Mesenchymal stem cell (in vitro differentiated cells and primary cell): ENCODE data around the gene SOX18.
A peak's percentile ranks its signal among the peaks of the same experiment; 100 is the strongest.
"Not testable (repeated sequence)": the region's sequence is repeated elsewhere in the genome, so short reads cannot be mapped to it uniquely, and the experiment has no call there.

Source experiments
- DNase-seq: peaks from one replicate; pipeline ENCODE4 v3.0.0-alpha.2; 2013
- H2AFZ ChIP-seq: one replicate; pipeline ENCODE4 v1.6.1; 2013; ENCODE audit warnings: low read depth, mild to moderate bottlenecking, control low read depth, inconsistent platforms, low read length, moderate library complexity
- H2AK5ac ChIP-seq: 2 replicates; pipeline ENCODE4 v1.6.1; 2013; ENCODE audit warnings: low read length, moderate library complexity, mild to moderate bottlenecking, inconsistent platforms; ENCODE audit not compliant: severe bottlenecking
- H2BK120ac ChIP-seq: one replicate; pipeline ENCODE4 v1.6.1; 2013; ENCODE audit warnings: low read depth, mild to moderate bottlenecking, inconsistent platforms, low read length, moderate library complexity
- H2BK12ac ChIP-seq, 2 experiments: one replicate each; pipeline ENCODE4 v1.6.1; 2013; ENCODE audit warnings: inconsistent platforms in 2 of 2, low read length in 2 of 2, mild to moderate bottlenecking in 2 of 2, moderate library complexity in 2 of 2, control low read depth in 1 of 2
- H2BK15ac ChIP-seq: one replicate; pipeline ENCODE4 v1.6.1; 2013; ENCODE audit warnings: mild to moderate bottlenecking, low read depth, inconsistent platforms; ENCODE audit not compliant: poor library complexity, severe bottlenecking
- H2BK5ac ChIP-seq: 2 replicates; pipeline ENCODE4 v1.6.1; 2013; ENCODE audit warnings: low read depth, mild to moderate bottlenecking, low read length, control low read depth, inconsistent platforms; ENCODE audit not compliant: poor library complexity, severe bottlenecking
- H3K14ac ChIP-seq, 2 experiments: one replicate each; pipeline ENCODE4 v1.6.1; 2013; ENCODE audit warnings: inconsistent platforms in 2 of 2, low read length in 2 of 2, control low read depth in 1 of 2, mild to moderate bottlenecking in 1 of 2, moderate library complexity in 1 of 2
- H3K18ac ChIP-seq, 2 experiments: one replicate each; pipeline ENCODE4 v1.6.1; 2013; ENCODE audit warnings: inconsistent platforms in 2 of 2, low read length in 2 of 2, control low read depth in 1 of 2, low read depth in 1 of 2, mild to moderate bottlenecking in 1 of 2
- H3K23ac ChIP-seq, 2 experiments: one replicate each; pipeline ENCODE4 v1.6.1; 2013; ENCODE audit warnings: inconsistent platforms in 2 of 2, low read length in 2 of 2, mild to moderate bottlenecking in 2 of 2, moderate library complexity in 2 of 2, control low read depth in 1 of 2
- H3K27ac ChIP-seq: 2 replicates; pipeline ENCODE4 v1.5.1; 2013; ENCODE audit warnings: mild to moderate bottlenecking, moderate library complexity, low read length, control low read depth, inconsistent platforms; ENCODE audit not compliant: poor library complexity, severe bottlenecking
- H3K27me3 ChIP-seq, 2 experiments: 2 replicates each; pipeline versions ENCODE4 v1.6.1 to v1.7.0; 2013; ENCODE audit warnings: low read length in 2 of 2, mild to moderate bottlenecking in 2 of 2, moderate library complexity in 2 of 2, control low read depth in 1 of 2, inconsistent platforms in 1 of 2; ENCODE audit not compliant: control insufficient read depth in 1 of 2, insufficient read depth in 1 of 2
- H3K36me3 ChIP-seq, 2 experiments: 2 replicates each; pipeline versions ENCODE4 v1.6.1 to v1.7.0; 2013; ENCODE audit warnings: low read length in 2 of 2, control low read depth in 1 of 2, inconsistent platforms in 1 of 2, low read depth in 1 of 2, mild to moderate bottlenecking in 1 of 2; ENCODE audit not compliant: insufficient read depth in 2 of 2, control insufficient read depth in 1 of 2
- H3K4ac ChIP-seq, 2 experiments: one replicate each; pipeline ENCODE4 v1.6.1; 2013; ENCODE audit warnings: inconsistent platforms in 2 of 2, low read length in 2 of 2, mild to moderate bottlenecking in 2 of 2, moderate library complexity in 2 of 2, control low read depth in 1 of 2, low read depth in 1 of 2
- H3K4me1 ChIP-seq: 2 replicates; pipeline ENCODE4 v1.6.1; 2013; ENCODE audit warnings: low read depth, low read length, control low read depth; ENCODE audit not compliant: control insufficient read depth, insufficient read depth
- H3K4me2 ChIP-seq: 2 replicates; pipeline ENCODE4 v1.6.1; 2013; ENCODE audit warnings: low read length, mild to moderate bottlenecking, inconsistent platforms; ENCODE audit not compliant: poor library complexity, severe bottlenecking
- H3K4me3 ChIP-seq, 2 experiments: 2 replicates each; pipeline versions ENCODE4 v1.5.1 to v1.7.0; 2013; ENCODE audit warnings: low read length in 2 of 2, mild to moderate bottlenecking in 2 of 2, control low read depth in 1 of 2, low read depth in 1 of 2; ENCODE audit not compliant: insufficient read depth in 1 of 2
- H3K79me1 ChIP-seq: replicated peaks from 2 replicates; pipeline ENCODE4 v1.6.1; 2013; ENCODE audit warnings: mild to moderate bottlenecking, control low read depth, low read length, inconsistent platforms; ENCODE audit not compliant: poor library complexity, severe bottlenecking
- H3K9ac ChIP-seq: 2 replicates; pipeline ENCODE4 v1.7.0; 2013; ENCODE audit warnings: mild to moderate bottlenecking, low read length, moderate library complexity
- H3K9me3 ChIP-seq: 2 replicates; pipeline ENCODE4 v1.7.0; 2013; ENCODE audit warnings: mild to moderate bottlenecking, low read length; ENCODE audit not compliant: control insufficient read depth
- H4K8ac ChIP-seq: one replicate; pipeline ENCODE4 v1.6.1; 2013; ENCODE audit warnings: inconsistent platforms, mild to moderate bottlenecking, low read length, moderate library complexity
- H4K91ac ChIP-seq: one replicate; pipeline ENCODE4 v1.6.1; 2013; ENCODE audit warnings: mild to moderate bottlenecking, low read length, inconsistent platforms
- WGBS: methylation state at CpG from one replicate; pipeline ENCODE4 v1.1.7; 2013; ENCODE audit warnings: mixed read lengths; 5-methylcytosine and 5-hydroxymethylcytosine counted together

SOX18 gene

DNA sequence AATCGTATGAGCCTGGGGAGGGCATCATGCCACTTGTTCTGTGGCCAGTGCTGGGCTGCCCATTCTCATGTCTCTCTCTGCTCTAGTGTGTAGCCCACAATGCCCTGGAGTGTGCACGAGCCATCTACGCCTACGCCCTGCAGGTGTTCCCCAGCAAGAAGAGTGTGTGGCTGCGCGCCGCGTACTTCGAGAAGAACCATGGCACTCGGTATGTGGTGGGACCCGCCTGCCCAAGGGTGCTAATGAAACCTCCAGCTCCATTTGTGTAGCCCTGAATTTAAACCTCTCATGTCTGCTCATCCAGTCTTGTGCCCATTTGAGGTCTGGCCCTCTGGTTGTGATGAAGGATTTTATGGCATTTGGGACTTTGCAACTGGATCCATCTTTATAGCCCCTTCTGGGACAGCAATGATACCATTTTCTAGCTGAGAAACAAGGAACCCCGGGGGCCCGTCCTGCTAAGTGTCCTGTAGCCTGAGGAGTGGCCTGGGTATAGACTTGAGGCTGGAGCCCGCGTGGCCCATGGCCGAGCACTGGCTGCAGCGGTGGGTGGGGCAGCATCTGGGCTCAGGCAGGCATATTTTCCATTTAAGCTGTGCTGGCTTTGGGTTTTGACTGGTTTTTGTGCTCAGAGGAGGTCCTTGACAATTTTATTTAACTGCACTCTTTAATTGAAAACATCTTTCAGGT, 26.6 kb downstream of the SOX18 start:
- H2BK12ac ChIP-seq = no peak overlapping the region
- no peak overlapping the region for H3K4me3 ChIP-seq
- no peak for DNase-seq
- H3K27ac ChIP-seq = no peak overlapping the region
- no peak overlapping the region for H2AK5ac ChIP-seq
- no peak overlapping the region for H3K4me2 ChIP-seq
- H2BK15ac ChIP-seq = no peak overlapping the region
- 98% methylated on average over 17 of the region's 17 CpGs for WGBS
- H4K91ac ChIP-seq = no peak overlapping the region
- peaks cover 46% of the 10 kb centered on the region for H3K79me1 ChIP-seq
- no peak overlapping the region for H2BK120ac ChIP-seq
- H4K8ac ChIP-seq = no peak overlapping the region
- peaks cover 7% of the 10 kb centered on the region for H3K4me1 ChIP-seq
- H3K36me3 ChIP-seq = peaks cover 89 to 92% of the 10 kb centered on the region in 2 experiments
- H3K23ac ChIP-seq = no peak overlapping the region
- no peaks in the 10 kb centered on the region for H3K9me3 ChIP-seq
- H3K14ac ChIP-seq = no peak overlapping the region
- H3K4ac ChIP-seq = no peak overlapping the region
- H3K27me3 ChIP-seq = no peaks in the 10 kb centered on the region
- no peak overlapping the region for H2BK5ac ChIP-seq
- no peak overlapping the region for H3K9ac ChIP-seq
- no peak overlapping the region for H2AFZ ChIP-seq
- H3K18ac ChIP-seq = no peak overlapping the region

DNA sequence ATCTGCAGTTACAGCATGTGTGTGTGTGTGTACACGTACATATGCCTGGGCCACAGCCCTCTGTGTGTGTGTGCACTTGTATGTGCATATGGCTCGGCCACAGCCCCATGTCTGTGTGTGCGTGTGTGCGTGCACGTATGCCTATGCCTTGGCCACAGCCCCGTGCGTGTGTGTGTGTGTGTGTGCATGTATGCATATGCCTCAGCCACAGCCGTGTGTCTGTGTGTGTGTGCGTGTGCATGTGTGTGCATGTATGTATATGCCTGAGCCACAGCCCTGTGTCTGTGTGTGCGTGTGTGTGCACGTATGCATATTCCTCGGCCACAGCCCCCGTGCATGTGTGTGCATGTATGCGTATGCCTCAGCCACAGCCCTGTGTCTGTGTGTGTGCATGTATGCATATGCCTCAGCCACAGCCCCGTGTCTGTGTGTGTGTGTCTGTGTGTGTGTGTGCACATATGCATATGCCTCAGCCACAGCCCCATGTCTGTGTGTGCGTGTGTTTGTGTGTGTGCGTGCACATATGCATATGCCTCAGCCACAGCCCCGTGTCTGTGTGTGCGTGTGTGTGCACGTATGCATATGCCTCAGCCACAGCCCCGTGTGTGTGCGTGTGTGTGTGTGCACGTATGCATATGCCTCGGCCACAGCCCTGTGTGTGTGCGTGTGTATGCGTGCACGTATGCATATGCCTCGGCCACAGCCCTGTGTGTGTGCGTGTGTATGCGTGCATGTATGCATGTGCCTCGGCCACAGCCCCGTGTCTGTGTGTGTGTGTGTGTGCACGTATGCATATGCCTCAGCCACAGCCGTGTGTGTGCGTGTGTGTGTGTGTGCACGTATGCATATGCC, 28.1 kb downstream of the SOX18 start:
- Histone ChIP-seq H3K27ac (no peak overlapping the region), H3K23ac (no peak overlapping the region), H2BK120ac (no peak overlapping the region), H2BK12ac (no peak overlapping the region), H2AK5ac (no peak overlapping the region), H3K18ac (no peak overlapping the region), H3K79me1 (peaks cover 39% of the 10 kb centered on the region), H2BK5ac (no peak overlapping the region), H3K4ac (no peak overlapping the region), H4K91ac (peak overlapping the region; percentile 18), H2AFZ (no peak overlapping the region), H3K4me3 (peak overlapping the region in 1 of 2 experiments; percentile 20), H3K36me3 (peaks cover 83 to 87% of the 10 kb centered on the region in 2 experiments), H3K27me3 (no peaks in the 10 kb centered on the region), H4K8ac (no peak overlapping the region), H3K9ac (no peak overlapping the region), H3K14ac (peak overlapping the region in 1 of 2 experiments; percentile 8), H3K4me2 (no peak overlapping the region), H3K4me1 (peaks cover 7% of the 10 kb centered on the region), H2BK15ac (no peak overlapping the region), H3K9me3 (no peaks in the 10 kb centered on the region)
- WGBS = 95% methylated on average over 36 of the region's 36 CpGs
- no peak for DNase-seq

- no peak overlapping the region for H2BK120ac ChIP-seq
- H3K18ac ChIP-seq = no peak overlapping the region
- no peak overlapping the region for H4K8ac ChIP-seq
- H4K91ac ChIP-seq = no peak overlapping the region
- 97% methylated on average over 2 of the region's 2 CpGs for WGBS
- H2AFZ ChIP-seq = no peak overlapping the region
- no peak overlapping the region for H2BK12ac ChIP-seq
- no peak overlapping the region for H3K14ac ChIP-seq
- no peak for DNase-seq
- H3K4ac ChIP-seq = no peak overlapping the region
- H3K9ac ChIP-seq = no peak overlapping the region
- no peak overlapping the region for H2BK15ac ChIP-seq
- no peak overlapping the region for H3K23ac ChIP-seq
- H3K36me3 ChIP-seq = peaks cover 66 to 71% of the 10 kb centered on the region in 2 experiments
- peaks cover 32% of the 10 kb centered on the region for H3K79me1 ChIP-seq
- no peak overlapping the region for H2AK5ac ChIP-seq
- no peak overlapping the region for H3K27ac ChIP-seq
- no peak overlapping the region for H2BK5ac ChIP-seq
- no peak overlapping the region for H3K4me2 ChIP-seq
- H3K4me3 ChIP-seq = no peak overlapping the region
- H3K4me1 ChIP-seq = peaks cover 8% of the 10 kb centered on the region
- no peaks in the 10 kb centered on the region for H3K27me3 ChIP-seq
- H3K9me3 ChIP-seq = no peaks in the 10 kb centered on the region
Observed at GRCh38 chr20:64015635-64016034, 33.8 kb downstream of the SOX18 start.

DNA sequence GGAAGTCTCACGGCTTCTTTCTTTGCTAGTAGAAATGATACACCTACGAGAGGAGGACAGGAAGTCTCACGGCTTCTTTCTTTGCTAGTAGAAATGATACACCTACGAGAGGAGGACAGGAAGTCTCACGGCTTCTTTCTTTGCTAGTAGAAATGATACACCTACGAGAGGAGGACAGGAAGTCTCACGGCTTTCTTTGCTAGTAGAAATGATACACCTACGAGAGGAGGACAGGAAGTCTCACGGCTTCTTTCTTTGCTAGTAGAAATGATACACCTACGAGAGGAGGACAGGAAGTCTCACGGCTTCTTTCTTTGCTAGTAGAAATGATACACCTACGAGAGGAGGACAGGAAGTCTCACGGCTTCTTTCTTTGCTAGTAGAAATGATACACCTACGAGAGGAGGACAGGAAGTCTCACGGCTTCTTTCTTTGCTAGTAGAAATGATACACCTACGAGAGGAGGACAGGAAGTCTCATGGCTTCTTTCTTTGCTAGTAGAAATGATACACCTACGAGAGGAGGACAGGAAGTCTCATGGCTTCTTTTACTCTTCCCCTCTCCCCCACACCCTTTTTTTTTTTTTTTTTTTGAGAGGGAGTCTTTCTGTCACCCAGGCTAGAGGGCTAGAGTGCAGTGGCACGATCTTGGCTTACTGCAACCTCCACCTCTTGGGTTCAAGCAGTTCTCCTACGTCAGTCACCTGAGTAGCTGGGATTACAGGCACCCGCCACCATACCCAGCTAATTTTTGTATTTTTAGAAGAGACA, 36.9 kb downstream of the SOX18 start:
- H3K36me3 ChIP-seq = peaks cover 61 to 75% of the 10 kb centered on the region in 2 experiments
- H3K4ac ChIP-seq, H2AFZ ChIP-seq, H2BK120ac ChIP-seq, H2BK12ac ChIP-seq, H4K91ac ChIP-seq, H2AK5ac ChIP-seq, H3K4me2 ChIP-seq, H3K27me3 ChIP-seq, H3K9me3 ChIP-seq, H2BK15ac ChIP-seq, H3K18ac ChIP-seq, H3K14ac ChIP-seq, H3K27ac ChIP-seq, H4K8ac ChIP-seq, H2BK5ac ChIP-seq, H3K23ac ChIP-seq, DNase-seq, H3K4me3 ChIP-seq, H3K9ac ChIP-seq: not testable (repeated sequence)
- H3K4me1 ChIP-seq = peaks cover 15% of the 10 kb centered on the region
- 100% methylated on average over 2 of the region's 20 CpGs for WGBS
- peaks cover 25% of the 10 kb centered on the region for H3K79me1 ChIP-seq
